H1 (cell line): ENCODE data around the gene HYLS1. TPM values are rescaled to one million over a fixed set of nuclear protein-coding genes. Genes with fewer than 3 reads are reported as not detected.

Source experiments
- CTCF ChIA-PET: fragments of 300-600 bp; sonication (Branson Sonifier 250); formaldehyde crosslinking; loops from one replicate; lab custom pipeline; 2021; ENCODE audit not compliant: partially characterized antibody; lab: Charles Lee
- POLR2A ChIA-PET: fragments of 300-600 bp; sonication (Branson Sonifier 250); formaldehyde crosslinking; loops from one replicate; lab custom pipeline; 2021; ENCODE audit warnings: inconsistent platforms; ENCODE audit not compliant: partially characterized antibody; lab: Charles Lee
- DNase-seq, 2 experiments: peaks; one replicate each; pipeline versions ENCODE4 v3.0.0 to v3.0.0-alpha.2; 2010 to 2022; ENCODE audit warnings: low spot score in 2 of 2, low read depth in 1 of 2, mixed read lengths in 1 of 2
- FAIRE-seq: peaks from 2 replicates; lab custom pipeline; 2011; peaks lifted over from hg19 to GRCh38; lab: Jason Lieb, UNC
- H2AFZ ChIP-seq: 2 replicates; pipeline ENCODE4 v1.8.1; 2012; ENCODE audit warnings: low read length, inconsistent platforms
- H2AK5ac ChIP-seq: 2 replicates; pipeline ENCODE4 v1.6.1; 2013; ENCODE audit warnings: low read depth, low read length
- H2BK120ac ChIP-seq: replicated peaks from 2 replicates; pipeline ENCODE3; 2013; ENCODE audit warnings: low read depth, low read length, inconsistent platforms
- H2BK12ac ChIP-seq: 2 replicates; pipeline ENCODE4 v1.6.1; 2013; ENCODE audit warnings: low read depth, low read length
- H2BK15ac ChIP-seq: 2 replicates; pipeline ENCODE4 v1.6.1; 2013; ENCODE audit warnings: low read length
- H2BK20ac ChIP-seq: 2 replicates; pipeline ENCODE4 v1.6.1; 2013; ENCODE audit warnings: low read length
- H2BK5ac ChIP-seq: 2 replicates; pipeline ENCODE4 v1.6.1; 2013; ENCODE audit warnings: low read depth, low read length
- H3K14ac ChIP-seq: 2 replicates; pipeline ENCODE4 v1.6.1; 2013; ENCODE audit warnings: inconsistent platforms; ENCODE audit not compliant: insufficient read length
- H3K18ac ChIP-seq: 2 replicates; pipeline ENCODE4 v1.6.1; 2013; ENCODE audit warnings: low read length; ENCODE audit errors: extremely low read depth
- H3K23ac ChIP-seq: 2 replicates; pipeline ENCODE4 v1.6.1; 2013; ENCODE audit warnings: inconsistent platforms; ENCODE audit not compliant: insufficient read length
- H3K23me2 ChIP-seq: 2 replicates; pipeline ENCODE4 v1.6.1; 2013; ENCODE audit warnings: low read depth, low read length
- H3K27ac ChIP-seq: 2 replicates; pipeline ENCODE4 v1.6.1; 2011; ENCODE audit warnings: low read depth, low read length, inconsistent platforms
- H3K27me3 ChIP-seq, 4 experiments: replicated peaks in 1 of 4; 1 replicate in 1 of 4; 2 replicates in 3 of 4; pipeline versions ENCODE4 v1.6.1 to v1.8.1; 2011 to 2013; ENCODE audit warnings: low read length in 3 of 4, mild to moderate bottlenecking in 3 of 4, inconsistent platforms in 2 of 4, mixed read lengths in 2 of 4, moderate library complexity in 1 of 4; ENCODE audit not compliant: control insufficient read depth in 3 of 4, insufficient read depth in 3 of 4; ENCODE audit errors: extremely low read depth in 1 of 4
- H3K36me3 ChIP-seq, 4 experiments: 2 replicates each; pipeline versions ENCODE4 v1.6.1 to v1.8.1; 2011 to 2013; ENCODE audit warnings: mild to moderate bottlenecking in 4 of 4, low read length in 3 of 4, moderate library complexity in 2 of 4, control low read depth in 1 of 4, inconsistent platforms in 1 of 4; ENCODE audit not compliant: insufficient read depth in 4 of 4, control insufficient read depth in 2 of 4
- H3K4ac ChIP-seq: replicated peaks from 2 replicates; pipeline ENCODE3; 2013; ENCODE audit warnings: low read length, low read depth, mixed read lengths, inconsistent platforms; ENCODE audit not compliant: insufficient read length
- H3K4me1 ChIP-seq, 4 experiments: replicated peaks in 1 of 4; 1 replicate in 1 of 4; 2 replicates in 3 of 4; pipeline versions ENCODE4 v1.6.1 to v1.8.1; 2011 to 2013; ENCODE audit warnings: low read length in 3 of 4, inconsistent platforms in 2 of 4, mixed read lengths in 1 of 4; ENCODE audit not compliant: insufficient read depth in 4 of 4, control insufficient read depth in 3 of 4
- H3K4me2 ChIP-seq, 2 experiments: 2 replicates each; pipeline versions ENCODE4 v1.6.1 to v1.8.1; 2011 to 2013; ENCODE audit warnings: low read depth in 2 of 2, low read length in 2 of 2, control low read depth in 1 of 2, inconsistent platforms in 1 of 2, mild to moderate bottlenecking in 1 of 2; ENCODE audit not compliant: insufficient read depth in 1 of 2
- H3K4me3 ChIP-seq, 4 experiments: fragments of 200-600, 300-600 bp in 1 of 4; sonication (generic), shearing (Covaris generic), sonication (Bioruptor Twin) in 1 of 4; 2 replicates each; pipeline versions ENCODE4 v1.5.1 to v1.8.1; 2011 to 2016; ENCODE audit warnings: low read length in 4 of 4, low read depth in 3 of 4, control low read depth in 2 of 4, inconsistent platforms in 2 of 4, mild to moderate bottlenecking in 2 of 4, mixed read lengths in 1 of 4, moderate library complexity in 1 of 4; ENCODE audit not compliant: insufficient read depth in 2 of 4; ENCODE audit errors: extremely low read depth in 1 of 4
- H3K56ac ChIP-seq: replicated peaks from 2 replicates; pipeline ENCODE3; 2013; ENCODE audit warnings: low read depth, mild to moderate bottlenecking, mixed read lengths, low read length, inconsistent platforms; ENCODE audit not compliant: insufficient read length
- H3K79me1 ChIP-seq: 2 replicates; pipeline ENCODE4 v1.6.1; 2013; ENCODE audit warnings: low read depth, low read length, control low read depth
- H3K79me2 ChIP-seq, 2 experiments: 2 replicates each; pipeline versions ENCODE4 v1.6.1 to v1.8.1; 2012 to 2013; ENCODE audit warnings: low read length in 2 of 2, mild to moderate bottlenecking in 2 of 2, inconsistent platforms in 1 of 2; ENCODE audit not compliant: insufficient read depth in 2 of 2, control insufficient read depth in 1 of 2
- H3K9ac ChIP-seq, 4 experiments: replicated peaks in 1 of 4; 1 replicate in 1 of 4; 2 replicates in 3 of 4; pipeline versions ENCODE4 v1.6.1 to v1.8.1; 2011 to 2013; ENCODE audit warnings: low read depth in 3 of 4, low read length in 3 of 4, control low read depth in 2 of 4, mild to moderate bottlenecking in 2 of 4, moderate library complexity in 2 of 4, inconsistent platforms in 1 of 4; ENCODE audit errors: extremely low read depth in 1 of 4
- H3K9me3 ChIP-seq, 2 experiments: 2 replicates each; pipeline versions ENCODE4 v1.6.1 to v1.8.1; 2012 to 2013; ENCODE audit warnings: mild to moderate bottlenecking in 2 of 2, moderate library complexity in 2 of 2, control low read depth in 1 of 2, inconsistent platforms in 1 of 2, low read depth in 1 of 2, low read length in 1 of 2, mixed read lengths in 1 of 2; ENCODE audit not compliant: insufficient read depth in 2 of 2
- H4K20me1 ChIP-seq, 2 experiments: replicated peaks in 1 of 2; 2 replicates each; pipeline versions ENCODE3 to v1.8.1; 2011 to 2013; ENCODE audit warnings: inconsistent platforms in 2 of 2, low read length in 2 of 2, mild to moderate bottlenecking in 1 of 2; ENCODE audit not compliant: insufficient read depth in 2 of 2, control insufficient read depth in 1 of 2
- H4K5ac ChIP-seq: 2 replicates; pipeline ENCODE4 v1.6.1; 2013; ENCODE audit warnings: low read length, low read depth, mixed read lengths, inconsistent platforms; ENCODE audit not compliant: insufficient read length
- H4K8ac ChIP-seq: 2 replicates; pipeline ENCODE4 v1.8.0; 2013; ENCODE audit warnings: mild to moderate bottlenecking, moderate library complexity, low read length, inconsistent platforms; ENCODE audit not compliant: insufficient read depth; ENCODE audit errors: extremely low read depth
- H4K91ac ChIP-seq: replicated peaks from 2 replicates; pipeline ENCODE3; 2013; ENCODE audit warnings: low read length, mixed read lengths, inconsistent platforms; ENCODE audit not compliant: insufficient read length
- ASH2L ChIP-seq: fragments of 200-600, 300-600 bp; sonication (generic); IDR thresholded peaks from one replicate; pipeline ENCODE4 v1.7.1; 2017; ENCODE audit warnings: low read length
- CTCF ChIP-seq, 3 experiments: IDR thresholded peaks; 1 replicate in 2 of 3; 2 replicates in 1 of 3; pipeline versions ENCODE4 v1.5.1 to v1.6.1; 2011; ENCODE audit warnings: low read length in 3 of 3, mild to moderate bottlenecking in 3 of 3, inconsistent platforms in 2 of 3, low read depth in 1 of 3, moderate library complexity in 1 of 3; ENCODE audit not compliant: insufficient read depth in 1 of 3; ENCODE audit errors: control extremely low read depth in 1 of 3
- EGR1 ChIP-seq: IDR thresholded peaks from 2 replicates; pipeline ENCODE4 v1.6.1; 2011; ENCODE audit warnings: low read depth, low read length, borderline replicate concordance
- GTF2F1 ChIP-seq: IDR thresholded peaks from 2 replicates; pipeline ENCODE4 v1.6.1; 2012; ENCODE audit warnings: low read depth, low read length, improper control_type of control experiment, borderline replicate concordance
- MAFK ChIP-seq: IDR thresholded peaks from 2 replicates; pipeline ENCODE4 v1.6.1; 2012; ENCODE audit warnings: low read depth, mild to moderate bottlenecking, improper control_type of control experiment, low read length
- WGBS, 2 experiments: shearing (Covaris generic) in 1 of 2; methylation state at CpG; one replicate each; pipeline versions ENCODE4 v1.1.6 to v1.1.7; 2013 to 2015; ENCODE audit warnings: low lambda C conversion rate in 2 of 2, mixed read lengths in 2 of 2, inconsistent platforms in 1 of 2, low coverage in 1 of 2, missing lambda C conversion rate in 1 of 2; ENCODE audit not compliant: insufficient replicate concordance in 2 of 2, insufficient coverage in 1 of 2, insufficient read length in 1 of 2; ENCODE audit errors: extremely low coverage in 1 of 2, missing lambda C conversion rate in 1 of 2; 5-methylcytosine and 5-hydroxymethylcytosine counted together
- polyA plus RNA-seq, 7 experiments: library from polyadenylated mRNA; depleted of rRNA in 3 of 7; stranded (reverse) in 5 of 7; unstranded in 2 of 7; fragments of >200 nt in 5 of 7; fragments of 200-250 nt in 2 of 7; gene quantifications; 1 replicate in 5 of 7; 2 replicates in 1 of 7; 4 replicates in 1 of 7; pipeline versions ENCODE4 v1.2.1 to v1.2.3, GENCODE V29; 2011 to 2013; ENCODE audit warnings: missing spikeins in 2 of 7, mixed read lengths in 2 of 7
- total RNA-seq: library from RNA; stranded (reverse); fragmentation: NEBNext Ultra II Directional; extraction: Animal tissue kit (Norgen Biotek cat#: 25700); gene quantifications from 2 replicates; pipeline ENCODE4 v1.2.1, GENCODE V29; 2021

Gene HYLS1
- total and polyA plus RNA-seq, 2 of the 8 experiments (the other 6 are each of a cell fraction or from before 2014, with no cell fraction given): 5.1 to 11.6 TPM

GRCh38 chr11:125842321-125842948, 45.0 kb upstream of the HYLS1 start:
- Histone ChIP-seq H3K4me1 (peaks cover 0 to 2% (median 0%) of the 10 kb centered on the region in 4 experiments; a peak in 2 of 7 replicates), H3K4me2 (peak overlapping the region in 1 of 2 experiments; percentile 10; a peak in 1 of 4 replicates), H2BK20ac (no peak overlapping the region), H2BK12ac (no peak overlapping the region), H3K4ac (peak overlapping the region; percentile 85), H4K5ac (no peak overlapping the region), H3K27me3 (no peaks in the 10 kb centered on the region), H2AK5ac (no peak overlapping the region), H2BK120ac (no peak overlapping the region), H3K18ac (no peak overlapping the region), H2AFZ (0 out of 2 replicates have a peak overlapping the region, but pooled peaks have one; percentile 77), H3K79me2 (no peaks in the 10 kb centered on the region), H2BK15ac (no peak overlapping the region), H3K27ac (no peak overlapping the region), H3K56ac (no peak overlapping the region), H4K91ac (no peak overlapping the region), H3K23ac (no peak overlapping the region), H4K20me1 (no peaks in the 10 kb centered on the region), H4K8ac (no peak overlapping the region), H2BK5ac (no peak overlapping the region), H3K9me3 (peaks cover 4 to 9% of the 10 kb centered on the region in 2 experiments; a peak in 2 of 4 replicates), H3K14ac (no peak overlapping the region), H3K4me3 (no peak overlapping the region), H3K36me3 (no peaks in the 10 kb centered on the region), H3K9ac (no peak overlapping the region), H3K79me1 (no peaks in the 10 kb centered on the region), H3K23me2 (no peaks in the 10 kb centered on the region)
- TF ChIP-seq CTCF (IDR thresholded peaks at IDR 0.05; ENCODE audit: control extremely low read depth in 1 of 3, insufficient read depth in 1 of 3, low read depth in 1 of 3, low read length in 3 of 3) (peak in 1 of 3 experiments; percentile 11; a peak in 1 of 4 replicates), EGR1 (no peak), GTF2F1 (no peak), ASH2L (no peak), MAFK (0 out of 2 replicates have a peak, but pooled peaks have one; percentile 27)
- CTCF ChIA-PET: interaction anchor here (0.7 to 0.8 kb wide), 3 partner anchors 14 to 162 kb away, joined by 3 read pairs; partner anchors contain the start of gene ACRV1
- DNase-seq: peak in 1 of 2 experiments; percentile 9
- no peak for FAIRE-seq
- POLR2A ChIA-PET: interaction anchor here (0.6 to 0.9 kb wide), 2 partner anchors 24 to 459 kb away, joined by 3 read pairs; no protein-coding TSS in a partner anchor
- 62% methylated on average over 3 of the region's 3 CpGs; no CpG with 5 or more reads in 1 of the 2 experiments for WGBS, 2 experiments
